Fibroblast of lung (primary cell): Measurements from ENCODE around the gene PGM1. TPM values are rescaled to one million over a fixed set of nuclear protein-coding genes. Genes with fewer than 3 reads are reported as not detected.
"Not testable (repeated sequence)": the region's sequence is repeated elsewhere in the genome, so short reads cannot be mapped to it uniquely, and the experiment has no call there.

Source experiments
- DNase-seq, 2 donors: peaks; one replicate each; pipeline versions ENCODE4 v3.0.0 to v3.0.0-alpha.2; 2010; ENCODE audit warnings: low read depth in 2 of 2
- H2AFZ ChIP-seq: 2 replicates; pipeline ENCODE4 v1.5.1; 2012; ENCODE audit warnings: low read length, control low read depth, inconsistent platforms
- H3K27ac ChIP-seq: 2 replicates; pipeline ENCODE4 v1.5.1; 2011; ENCODE audit warnings: low read length, control low read depth; ENCODE audit not compliant: insufficient read depth
- H3K27me3 ChIP-seq: 2 replicates; pipeline ENCODE4 v1.5.1; 2011; ENCODE audit warnings: mild to moderate bottlenecking, low read length; ENCODE audit not compliant: control insufficient read depth, insufficient read depth
- H3K36me3 ChIP-seq: 2 replicates; pipeline ENCODE4 v1.5.1; 2011; ENCODE audit warnings: low read length; ENCODE audit not compliant: control insufficient read depth, insufficient read depth
- H3K4me1 ChIP-seq: 2 replicates; pipeline ENCODE4 v1.5.1; 2011; ENCODE audit warnings: low read length; ENCODE audit not compliant: control insufficient read depth, insufficient read depth; ENCODE audit errors: extremely low read depth
- H3K4me2 ChIP-seq: 2 replicates; pipeline ENCODE4 v1.5.1; 2011; ENCODE audit warnings: low read length, control low read depth; ENCODE audit not compliant: insufficient read depth; ENCODE audit errors: extremely low read depth
- H3K4me3 ChIP-seq, 4 experiments: fragments of 200-600 bp in 1 of 4; sonication (generic) in 1 of 4; replicated peaks in 1 of 4; 2 replicates each; pipeline ENCODE4 v1.5.1; 2011 to 2016; ENCODE audit warnings: low read length in 4 of 4, low read depth in 3 of 4, mild to moderate bottlenecking in 3 of 4, control low read depth in 2 of 4, inconsistent platforms in 1 of 4, mixed read lengths in 1 of 4; ENCODE audit not compliant: insufficient read depth in 1 of 4; ENCODE audit errors: control extremely low read depth in 1 of 4
- H3K79me2 ChIP-seq: 2 replicates; pipeline ENCODE4 v1.5.1; 2012; ENCODE audit warnings: mild to moderate bottlenecking, low read length, inconsistent platforms; ENCODE audit not compliant: control insufficient read depth, insufficient read depth
- H3K9ac ChIP-seq: 2 replicates; pipeline ENCODE4 v1.5.1; 2011; ENCODE audit warnings: mild to moderate bottlenecking, low read length, control low read depth; ENCODE audit not compliant: insufficient read depth
- H3K9me3 ChIP-seq: 2 replicates; pipeline ENCODE4 v1.5.1; 2012; ENCODE audit warnings: low read depth, low read length; ENCODE audit not compliant: control insufficient read depth, insufficient read depth
- H4K20me1 ChIP-seq: 2 replicates; pipeline ENCODE4 v1.5.1; 2011; ENCODE audit warnings: low read length; ENCODE audit not compliant: control insufficient read depth, insufficient read depth; ENCODE audit errors: extremely low read depth
- EZH2 ChIP-seq: IDR thresholded peaks from 2 replicates; pipeline ENCODE4 v1.5.1; 2012; ENCODE audit warnings: low read length, control low read depth, mild to moderate bottlenecking; ENCODE audit errors: missing control alignments
- polyA plus RNA-seq, 2 donors: library from polyadenylated mRNA; depleted of rRNA in 1 of 2; stranded (reverse) in 1 of 2; unstranded in 1 of 2; fragments of >200 nt; gene quantifications; 2 replicates each; pipeline ENCODE4 v1.2.1, GENCODE V29; 2011 to 2012; ENCODE audit warnings: missing spikeins in 1 of 2
- total RNA-seq: library from RNA; depleted of rRNA; stranded (reverse); fragments of >200 nt; gene quantifications from 2 replicates; pipeline ENCODE4 v1.2.1, GENCODE V29; 2014
- TF ChIP-seq, protein P1 (sequence below), 2 donors: IDR thresholded peaks in 1 of 2; conservative IDR thresholded peaks in 1 of 2; 1 replicate in 1 of 2; 2 replicates in 1 of 2; pipeline ENCODE4 v1.5.1; 2011 to 2012; ENCODE audit warnings: low read length in 2 of 2, control low read depth in 1 of 2, inconsistent platforms in 1 of 2, low read depth in 1 of 2, mild to moderate bottlenecking in 1 of 2

Gene PGM1
- total and polyA plus RNA-seq, 2 donors (not counting 1 experiment from before 2014, with no cell fraction given) = 43.7 to 51.4 TPM

DNA sequence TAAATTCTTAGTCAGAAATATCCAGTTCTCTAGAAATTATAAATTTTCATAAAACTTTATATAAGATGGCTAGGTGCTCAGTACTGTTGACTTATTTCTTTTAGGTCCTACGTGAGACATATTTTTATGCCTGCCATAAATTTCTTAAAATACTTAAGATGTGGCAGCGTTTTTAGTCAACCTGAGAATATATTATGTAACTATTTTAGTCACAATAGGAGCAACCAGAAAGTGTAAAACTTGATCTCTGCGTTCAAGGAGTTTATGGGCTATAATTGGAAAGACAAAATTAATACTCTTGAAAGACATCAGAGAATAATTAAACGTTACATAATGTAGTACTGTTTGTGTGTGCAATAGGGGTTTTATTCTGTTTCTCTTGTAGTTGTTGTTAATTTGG, 24.1 kb upstream of the PGM1 start:
- no peaks in the 10 kb centered on the region for H4K20me1 ChIP-seq

DNA sequence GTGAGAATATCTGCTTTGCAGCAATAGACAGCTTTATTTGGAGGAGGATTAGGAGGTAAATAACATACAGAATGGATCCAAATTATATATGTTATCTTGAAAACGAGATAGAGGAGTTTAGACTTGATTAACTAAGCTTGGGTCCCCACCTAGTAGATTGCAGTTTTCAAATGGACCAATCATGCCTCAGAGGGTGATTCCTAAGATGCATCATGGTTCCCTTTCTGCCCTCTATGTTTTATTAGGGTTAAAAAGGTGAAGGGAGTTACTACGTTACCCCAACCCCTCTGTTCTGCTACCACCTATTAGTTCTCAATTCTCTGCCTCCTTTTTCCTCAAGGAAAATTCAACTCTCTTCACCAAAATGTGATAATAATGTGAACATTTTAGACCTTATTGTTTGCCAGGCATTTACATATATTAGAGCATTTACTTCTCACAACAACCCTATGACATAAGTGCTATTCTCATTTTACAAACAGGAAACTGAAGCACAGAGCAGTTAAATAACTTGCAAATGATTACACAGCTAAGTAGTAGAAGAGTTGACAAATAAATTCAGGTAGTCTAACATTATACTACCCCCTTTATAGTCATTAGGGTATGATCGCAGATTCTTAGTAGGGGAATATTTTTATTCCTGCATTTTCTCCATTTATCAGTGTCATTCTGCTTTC, 23.4 kb upstream of the PGM1 start:
- Histone ChIP-seq H3K79me2 (no peaks in the 10 kb centered on the region), H3K4me1 (no peaks in the 10 kb centered on the region), H3K27ac (no peak overlapping the region), H2AFZ (no peak overlapping the region), H3K9me3 (no peaks in the 10 kb centered on the region), H3K4me2 (no peak overlapping the region), H3K36me3 (no peaks in the 10 kb centered on the region), H4K20me1 (no peaks in the 10 kb centered on the region), H3K4me3 (no peak overlapping the region), H3K27me3 (no peaks in the 10 kb centered on the region), H3K9ac (no peak overlapping the region)
- no peak for DNase-seq
- TF ChIP-seq, protein P1, sequence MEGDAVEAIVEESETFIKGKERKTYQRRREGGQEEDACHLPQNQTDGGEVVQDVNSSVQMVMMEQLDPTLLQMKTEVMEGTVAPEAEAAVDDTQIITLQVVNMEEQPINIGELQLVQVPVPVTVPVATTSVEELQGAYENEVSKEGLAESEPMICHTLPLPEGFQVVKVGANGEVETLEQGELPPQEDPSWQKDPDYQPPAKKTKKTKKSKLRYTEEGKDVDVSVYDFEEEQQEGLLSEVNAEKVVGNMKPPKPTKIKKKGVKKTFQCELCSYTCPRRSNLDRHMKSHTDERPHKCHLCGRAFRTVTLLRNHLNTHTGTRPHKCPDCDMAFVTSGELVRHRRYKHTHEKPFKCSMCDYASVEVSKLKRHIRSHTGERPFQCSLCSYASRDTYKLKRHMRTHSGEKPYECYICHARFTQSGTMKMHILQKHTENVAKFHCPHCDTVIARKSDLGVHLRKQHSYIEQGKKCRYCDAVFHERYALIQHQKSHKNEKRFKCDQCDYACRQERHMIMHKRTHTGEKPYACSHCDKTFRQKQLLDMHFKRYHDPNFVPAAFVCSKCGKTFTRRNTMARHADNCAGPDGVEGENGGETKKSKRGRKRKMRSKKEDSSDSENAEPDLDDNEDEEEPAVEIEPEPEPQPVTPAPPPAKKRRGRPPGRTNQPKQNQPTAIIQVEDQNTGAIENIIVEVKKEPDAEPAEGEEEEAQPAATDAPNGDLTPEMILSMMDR (conservative IDR thresholded peaks at IDR 0.05 in 1 of 2, IDR thresholded peaks at IDR 0.05 in 1 of 2; ENCODE audit: low read depth in 1 of 2, low read length in 2 of 2) = no peak
- TF ChIP-seq EZH2 = no peak

More for the DNA sequence above, 24.1 kb upstream of the PGM1 start:
- no peak for DNase-seq
- H3K4me3 ChIP-seq = no peak overlapping the region
- H3K27ac ChIP-seq = no peak overlapping the region
- no peaks in the 10 kb centered on the region for H3K9me3 ChIP-seq
- H2AFZ ChIP-seq = no peak overlapping the region
- TF ChIP-seq, protein P1 (conservative IDR thresholded peaks at IDR 0.05 in 1 of 2, IDR thresholded peaks at IDR 0.05 in 1 of 2; ENCODE audit: low read depth in 1 of 2, low read length in 2 of 2) = no peak
- no peak for TF ChIP-seq EZH2
- H3K4me2 ChIP-seq = no peak overlapping the region
- H3K9ac ChIP-seq = no peak overlapping the region
- no peaks in the 10 kb centered on the region for H3K27me3 ChIP-seq
- no peaks in the 10 kb centered on the region for H3K4me1 ChIP-seq
- H3K36me3 ChIP-seq = no peaks in the 10 kb centered on the region
- H3K79me2 ChIP-seq = no peaks in the 10 kb centered on the region

DNA sequence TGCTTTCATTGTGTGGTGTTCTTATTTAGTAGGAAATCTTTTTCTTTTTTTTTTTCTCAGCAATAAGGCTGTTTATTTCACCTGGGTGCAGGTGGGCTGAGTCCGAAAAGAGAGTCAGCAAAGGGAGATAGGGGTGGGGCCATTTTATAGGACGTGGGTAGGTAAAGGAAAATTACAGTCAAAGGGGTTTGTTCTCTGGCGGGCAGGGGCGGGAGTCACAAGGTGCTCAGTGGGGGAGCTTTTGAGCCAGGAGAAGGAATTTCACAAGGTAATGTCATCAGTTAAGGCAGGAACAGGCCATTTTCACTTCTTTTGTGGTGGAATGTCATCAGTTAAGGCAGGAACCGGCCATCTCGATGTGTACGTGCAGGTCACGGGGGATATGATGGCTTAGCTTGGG, 20.5 kb upstream of the PGM1 start:
- H3K4me3 ChIP-seq, DNase-seq, H3K4me1 ChIP-seq, H3K36me3 ChIP-seq, H3K9ac ChIP-seq, H3K79me2 ChIP-seq, H3K27me3 ChIP-seq, H3K4me2 ChIP-seq, H4K20me1 ChIP-seq, H2AFZ ChIP-seq, H3K27ac ChIP-seq, H3K9me3 ChIP-seq: not testable (repeated sequence)

DNA sequence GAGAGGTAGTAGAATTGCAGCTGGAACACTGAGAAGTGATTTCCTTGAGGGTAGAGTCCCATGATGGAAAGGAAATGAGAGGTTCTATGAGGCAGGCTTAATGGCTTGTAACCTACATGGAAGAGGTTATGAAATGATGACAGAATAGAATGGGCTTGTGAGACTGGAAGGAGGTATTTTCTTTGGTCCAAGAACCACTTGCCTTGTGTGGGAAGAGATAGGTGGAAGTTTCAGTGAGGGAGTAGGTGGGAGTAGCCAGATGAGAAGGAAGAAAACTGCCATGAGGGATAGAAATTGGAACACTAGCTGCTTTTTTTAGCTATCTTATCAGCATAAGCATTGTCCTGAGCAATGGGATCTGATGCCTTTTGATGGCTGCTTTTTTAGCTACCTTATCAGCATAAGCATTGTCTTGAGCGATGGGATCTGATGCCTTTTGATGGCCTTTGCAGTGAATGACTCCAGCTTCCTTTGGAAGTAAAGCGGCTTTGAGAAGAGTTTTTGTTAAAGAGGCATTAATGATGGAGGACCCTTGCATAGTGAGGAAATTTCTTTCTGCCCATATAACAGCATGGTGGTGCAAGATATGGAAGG, 18.9 kb upstream of the PGM1 start:
- H3K27me3 ChIP-seq, H2AFZ ChIP-seq, H4K20me1 ChIP-seq, DNase-seq, H3K27ac ChIP-seq, H3K9me3 ChIP-seq, H3K4me2 ChIP-seq, H3K79me2 ChIP-seq, H3K4me3 ChIP-seq, H3K4me1 ChIP-seq, H3K9ac ChIP-seq, H3K36me3 ChIP-seq: not testable (repeated sequence)
